HepG2 (cell line): ENCODE data around the gene CYB5A. TPM values are rescaled to one million over a fixed set of nuclear protein-coding genes. Genes with fewer than 3 reads are reported as not detected.

ENCODE experiments used
- CHD4 ChIP-seq: fragments of 200-600 bp; sonication (generic); IDR thresholded peaks from 2 replicates; pipeline ENCODE4 v1.7.0; 2017; ENCODE audit warnings: mild to moderate bottlenecking, low read length, borderline replicate concordance
- HDAC2 ChIP-seq: sonication (generic); formaldehyde crosslinking; IDR thresholded peaks from 2 replicates; pipeline ENCODE4 v1.4.0; 2020; ENCODE audit warnings: missing genetic modification reagents
- NFAT5 ChIP-seq: sonication (generic); formaldehyde crosslinking; IDR thresholded peaks from 2 replicates; pipeline ENCODE4 v1.4.0; 2020; ENCODE audit warnings: missing genetic modification reagents
- POGK ChIP-seq: sonication (generic); formaldehyde crosslinking; conservative IDR thresholded peaks from 2 replicates; pipeline ENCODE4 v1.8.0; 2022; ENCODE audit warnings: mild to moderate bottlenecking, moderate library complexity, missing genetic modification reagents
- TFDP2 ChIP-seq: sonication (generic); formaldehyde crosslinking; IDR thresholded peaks from 2 replicates; pipeline ENCODE4 v1.4.0; 2020; ENCODE audit warnings: missing genetic modification reagents
- ZNF18 ChIP-seq: sonication (generic); formaldehyde crosslinking; IDR thresholded peaks from 2 replicates; pipeline ENCODE4 v1.8.0; 2022; ENCODE audit warnings: mild to moderate bottlenecking, missing genetic modification reagents; ENCODE audit not compliant: insufficient replicate concordance
- ZNF318 ChIP-seq: sonication (generic); formaldehyde crosslinking; IDR thresholded peaks from 2 replicates; pipeline ENCODE4 v1.4.0; 2020; ENCODE audit warnings: mild to moderate bottlenecking, missing genetic modification reagents
- ZNF441 ChIP-seq: sonication (generic); formaldehyde crosslinking; IDR thresholded peaks from 2 replicates; pipeline ENCODE4 v1.7.0; 2021; ENCODE audit warnings: missing genetic modification reagents, borderline replicate concordance
- polyA plus RNA-seq, 8 experiments: library from polyadenylated mRNA; depleted of rRNA in 3 of 8; stranded (reverse) in 7 of 8; unstranded in 1 of 8; fragments of >200 nt; fragmentation: Illumina TruSeq in 4 of 8; extraction: Trizol in 4 of 8; gene quantifications; 2 replicates each; pipeline versions ENCODE4 v1.2.1 to v1.2.3, GENCODE V29; 2011 to 2016; ENCODE audit warnings: low read depth in 4 of 8, missing spikeins in 1 of 8, mixed read lengths in 1 of 8; ENCODE audit not compliant: insufficient read depth in 1 of 8
- total RNA-seq, 5 experiments: library from RNA; depleted of rRNA; stranded (reverse); fragments of >200 nt; fragmentation: Illumina TruSeq; extraction: Trizol; gene quantifications; 2 replicates each; pipeline ENCODE4 v1.2.3, GENCODE V29; 2016; ENCODE audit warnings: low read depth in 1 of 5

CYB5A gene
- total and polyA plus RNA-seq, 2 of the 13 experiments (the other 11 are each of a cell fraction or from before 2014, with no cell fraction given), result 215 to 356 TPM

- TF ChIP-seq CHD4 (0 out of 2 replicates have a peak, but pooled peaks have one; percentile 26), TFDP2 (CRISPR knock-in tag) (peak; percentile 33; the same call in 1 of the 2 replicates), HDAC2 (CRISPR knock-in tag) (peak; percentile 59; the same call in 1 of the 2 replicates), ZNF318 (no peak), ZNF441 (0 out of 2 replicates have a peak, but pooled peaks have one; percentile 61), ZNF18 (CRISPR knock-in tag) (no peak), NFAT5 (no peak), POGK (CRISPR knock-in tag) (no peak)
Observed at GRCh38 chr18:74249181-74249968, 42.4 kb downstream of the CYB5A start (continued).
